Measurements from ENCODE around the gene OR10A4.

OR10A4 gene

GRCh38 chr11:6919698-6920097 is 43.3 kb downstream of the OR10A4 start:
- Histone ChIP-seq H3K9me3 (ENCODE audit: insufficient read depth, low read length) (0 out of 2 replicates have a peak, but pooled peaks cover 4% of the 10 kb centered on the region), H2AFZ (ENCODE audit: low read depth, low read length) (no peak overlapping the region), H3K9ac (ENCODE audit: low read length) (no peak overlapping the region), H3K4me2 (ENCODE audit: low read length) (no peak overlapping the region), H4K20me1 (ENCODE audit: insufficient read depth, low read length) (no peaks in the 10 kb centered on the region), H3K36me3 (replicated peaks; ENCODE audit: low read depth, low read length) (no peaks in the 10 kb centered on the region), H3K27ac (ENCODE audit: low read length) (no peak overlapping the region), H3K27me3 (ENCODE audit: low read depth, low read length) (no peaks in the 10 kb centered on the region), H3K4me1 (ENCODE audit: low read length) (peaks cover 31% of the 10 kb centered on the region), H3K79me2 (ENCODE audit: low read length) (no peaks in the 10 kb centered on the region), H3K4me3 (ENCODE audit: low read length) (no peak overlapping the region)
- no peak for TF ChIP-seq EZH2phosphoT487 (IDR thresholded peaks at IDR 0.05; ENCODE audit: low read depth)
- TF ChIP-seq CTCF (IDR thresholded peaks at IDR 0.05; ENCODE audit: low read depth, low read length): no peak

GRCh38 chr11:6920702-6921101 is 44.3 kb downstream of the OR10A4 start, which contains the start of gene OR2D3:
Gene OR2D3 (plus strand): TSS chr11:6921002. CDS start chr11:6921002, 0 bp downstream.
- Histone ChIP-seq H3K4me2 (ENCODE audit: low read length) (no peak within 1 kb of the TSS), H4K20me1 (ENCODE audit: insufficient read depth, low read length) (no peaks in the 10 kb centered on the region), H3K79me2 (ENCODE audit: low read length) (no peaks in the 10 kb centered on the region), H3K4me3 (ENCODE audit: low read length) (no peak within 1 kb of the TSS), H2AFZ (ENCODE audit: low read depth, low read length) (no peak within 1 kb of the TSS), H3K27me3 (ENCODE audit: low read depth, low read length) (no peaks in the 10 kb centered on the region), H3K36me3 (replicated peaks; ENCODE audit: low read depth, low read length) (no peaks in the 10 kb centered on the region), H3K27ac (ENCODE audit: low read length) (no peak within 1 kb of the TSS), H3K9me3 (ENCODE audit: insufficient read depth, low read length) (0 out of 2 replicates have a peak, but pooled peaks cover 4% of the 10 kb centered on the region), H3K4me1 (ENCODE audit: low read length) (peaks cover 34% of the 10 kb centered on the region), H3K9ac (ENCODE audit: low read length) (no peak within 1 kb of the TSS)
- TF ChIP-seq EZH2phosphoT487 (IDR thresholded peaks at IDR 0.05; ENCODE audit: low read depth) (no peak), CTCF (IDR thresholded peaks at IDR 0.05; ENCODE audit: low read depth, low read length) (no peak)

GRCh38 chr11:6925007-6925577 is 48.7 kb downstream of the OR10A4 start:
- Histone ChIP-seq H3K79me2 (ENCODE audit: low read length) (peaks cover 28% of the 10 kb centered on the region), H3K9me3 (ENCODE audit: insufficient read depth, low read length) (no peaks in the 10 kb centered on the region), H4K20me1 (ENCODE audit: insufficient read depth, low read length) (peaks cover 8% of the 10 kb centered on the region), H3K27me3 (ENCODE audit: low read depth, low read length) (no peaks in the 10 kb centered on the region), H3K36me3 (replicated peaks; ENCODE audit: low read depth, low read length) (peaks cover 24% of the 10 kb centered on the region), H3K9ac (ENCODE audit: low read length) (no peak overlapping the region), H3K4me3 (ENCODE audit: low read length) (no peak overlapping the region), H3K4me1 (ENCODE audit: low read length) (peaks cover 51% of the 10 kb centered on the region), H2AFZ (ENCODE audit: low read depth, low read length) (no peak overlapping the region), H3K4me2 (ENCODE audit: low read length) (0 out of 2 replicates have a peak overlapping the region, but pooled peaks have one; percentile 97), H3K27ac (ENCODE audit: low read length) (peak overlapping the region; percentile 82; the same call in 1 of the 2 replicates)
- TF ChIP-seq EZH2phosphoT487 (IDR thresholded peaks at IDR 0.05; ENCODE audit: low read depth) (no peak), CTCF (IDR thresholded peaks at IDR 0.05; ENCODE audit: low read depth, low read length) (no peak)

- peaks cover 29% of the 10 kb centered on the region for H3K36me3 ChIP-seq (replicated peaks; ENCODE audit: low read depth, low read length)
- H2AFZ ChIP-seq (ENCODE audit: low read depth, low read length): peak overlapping the region; percentile 92
- H3K4me3 ChIP-seq (ENCODE audit: low read length): peak overlapping the region; percentile 88
- peaks cover 13% of the 10 kb centered on the region for H4K20me1 ChIP-seq (ENCODE audit: insufficient read depth, low read length)
- TF ChIP-seq CTCF (IDR thresholded peaks at IDR 0.05; ENCODE audit: low read depth, low read length) (no peak), EZH2phosphoT487 (IDR thresholded peaks at IDR 0.05; ENCODE audit: low read depth) (no peak)
- H3K79me2 ChIP-seq (ENCODE audit: low read length): peaks cover 32% of the 10 kb centered on the region
- H3K4me2 ChIP-seq (ENCODE audit: low read length): peak overlapping the region; percentile 97
- H3K27me3 ChIP-seq (ENCODE audit: low read depth, low read length): no peaks in the 10 kb centered on the region
- peaks cover 51% of the 10 kb centered on the region for H3K4me1 ChIP-seq (ENCODE audit: low read length)
- H3K27ac ChIP-seq (ENCODE audit: low read length): peak overlapping the region; percentile 82
- H3K9ac ChIP-seq (ENCODE audit: low read length): peak overlapping the region; percentile 96
- no peaks in the 10 kb centered on the region for H3K9me3 ChIP-seq (ENCODE audit: insufficient read depth, low read length)
Observed at GRCh38 chr11:6925636-6926207, 49.3 kb downstream of the OR10A4 start.
